ENCODE measurements around the gene BANP.

BANP gene

GRCh38 chr16:87918338-87918737 is 32.9 kb upstream of the BANP start:
- peak; percentile 32 for DNase-seq (ENCODE audit: extremely low read depth, low read depth)
- TF ChIP-seq, protein P1, sequence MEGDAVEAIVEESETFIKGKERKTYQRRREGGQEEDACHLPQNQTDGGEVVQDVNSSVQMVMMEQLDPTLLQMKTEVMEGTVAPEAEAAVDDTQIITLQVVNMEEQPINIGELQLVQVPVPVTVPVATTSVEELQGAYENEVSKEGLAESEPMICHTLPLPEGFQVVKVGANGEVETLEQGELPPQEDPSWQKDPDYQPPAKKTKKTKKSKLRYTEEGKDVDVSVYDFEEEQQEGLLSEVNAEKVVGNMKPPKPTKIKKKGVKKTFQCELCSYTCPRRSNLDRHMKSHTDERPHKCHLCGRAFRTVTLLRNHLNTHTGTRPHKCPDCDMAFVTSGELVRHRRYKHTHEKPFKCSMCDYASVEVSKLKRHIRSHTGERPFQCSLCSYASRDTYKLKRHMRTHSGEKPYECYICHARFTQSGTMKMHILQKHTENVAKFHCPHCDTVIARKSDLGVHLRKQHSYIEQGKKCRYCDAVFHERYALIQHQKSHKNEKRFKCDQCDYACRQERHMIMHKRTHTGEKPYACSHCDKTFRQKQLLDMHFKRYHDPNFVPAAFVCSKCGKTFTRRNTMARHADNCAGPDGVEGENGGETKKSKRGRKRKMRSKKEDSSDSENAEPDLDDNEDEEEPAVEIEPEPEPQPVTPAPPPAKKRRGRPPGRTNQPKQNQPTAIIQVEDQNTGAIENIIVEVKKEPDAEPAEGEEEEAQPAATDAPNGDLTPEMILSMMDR (IDR thresholded peaks at IDR 0.05; ENCODE audit: low read depth, low read length): no peak

DNA sequence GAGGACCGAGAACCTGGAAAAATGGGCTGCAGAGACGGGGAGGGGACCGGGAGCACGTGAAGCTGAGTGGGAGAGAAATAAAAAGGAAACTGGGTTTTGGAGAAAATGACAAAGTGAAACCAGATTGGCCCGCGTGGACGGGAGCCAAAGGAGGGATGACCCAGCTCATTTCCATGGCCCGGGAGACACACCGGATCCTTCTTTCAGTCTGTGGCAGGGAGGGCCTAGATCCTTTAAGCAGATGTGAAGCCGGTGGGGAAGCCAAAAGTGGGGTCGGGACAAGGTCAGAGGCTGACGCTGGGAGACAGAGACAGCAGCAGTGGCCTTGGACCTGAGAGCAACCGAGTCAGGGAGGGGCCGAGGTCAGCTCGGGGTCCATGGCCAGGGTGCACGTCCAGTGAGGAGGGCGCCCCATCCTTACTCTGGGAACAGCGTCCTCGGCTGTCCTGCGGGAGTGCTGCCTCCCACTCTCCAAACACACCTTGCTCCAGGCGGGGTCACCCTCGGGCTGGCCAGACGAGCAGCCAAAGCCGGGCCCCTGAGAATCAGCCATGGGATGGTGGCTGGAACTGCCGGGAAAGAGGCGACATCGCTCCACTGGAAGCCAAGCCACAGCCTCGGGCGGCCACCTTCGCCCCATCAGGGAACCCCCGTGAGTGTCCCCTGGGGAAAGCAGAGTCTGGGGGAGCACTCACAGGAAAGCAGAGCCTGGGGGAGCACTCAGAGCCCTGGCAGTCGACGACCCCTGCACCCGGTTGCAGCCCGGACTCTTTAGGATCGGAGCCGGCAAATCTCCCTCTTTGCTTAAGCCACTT is 32.2 kb upstream of the BANP start:
- peak; percentile 19 for DNase-seq (ENCODE audit: extremely low read depth, low read depth)
- TF ChIP-seq, protein P1 (IDR thresholded peaks at IDR 0.05; ENCODE audit: low read depth, low read length): no peak

DNA sequence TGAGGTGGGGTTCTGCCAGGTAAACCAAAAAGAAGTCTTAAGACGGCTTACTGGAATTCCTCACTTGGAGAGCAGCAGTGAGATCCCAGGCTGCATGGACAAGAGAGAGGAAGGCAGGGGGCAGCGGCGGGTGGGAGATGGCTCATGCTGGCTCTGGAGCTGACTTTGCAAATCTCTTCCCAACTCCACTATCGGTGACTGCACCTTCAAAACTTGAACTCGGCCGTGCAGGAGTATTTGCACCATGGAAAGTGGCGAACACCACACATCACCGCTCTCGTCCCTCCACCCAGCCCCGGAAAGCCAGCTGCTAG is 31.6 kb upstream of the BANP start:
- TF ChIP-seq, protein P1 (IDR thresholded peaks at IDR 0.05; ENCODE audit: low read depth, low read length): no peak
- DNase-seq (ENCODE audit: extremely low read depth, low read depth): no peak

- DNase-seq (ENCODE audit: extremely low read depth, low read depth): no peak
Measured at GRCh38 chr16:87921236-87921773, 29.9 kb upstream of the BANP start.

DNA sequence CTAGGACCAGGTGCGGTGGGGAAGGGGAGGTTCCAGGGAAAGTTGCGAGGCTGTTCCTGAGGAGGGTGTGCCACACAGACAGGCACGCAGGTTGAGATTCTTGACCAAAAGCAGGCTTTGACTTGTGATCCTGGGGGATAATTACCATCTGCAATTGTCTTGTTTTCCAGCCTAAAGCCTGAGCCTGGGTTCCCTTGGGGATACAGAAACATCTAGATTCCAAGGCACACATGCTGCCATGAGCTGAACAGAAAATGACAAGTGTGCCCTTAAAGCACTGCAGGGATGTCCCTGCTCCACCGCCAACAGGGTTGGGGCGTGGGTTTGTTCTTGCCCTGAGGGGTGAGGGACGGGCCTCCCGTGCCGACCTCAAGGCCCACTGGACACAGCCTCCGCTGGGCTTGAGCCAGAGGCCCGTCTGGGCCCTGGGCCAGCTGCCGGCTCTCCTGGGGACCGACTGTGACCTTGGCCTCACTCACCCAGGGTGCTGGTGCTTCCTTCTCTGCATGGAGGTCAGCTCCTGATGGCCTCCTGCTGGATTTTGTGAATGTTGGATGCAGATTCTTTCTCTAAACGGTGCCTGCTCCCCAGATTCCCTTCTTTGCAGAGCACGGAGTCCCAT is 28.9 kb upstream of the BANP start:
- TF ChIP-seq, protein P1 (IDR thresholded peaks at IDR 0.05; ENCODE audit: low read depth, low read length): no peak
- no peak for DNase-seq (ENCODE audit: extremely low read depth, low read depth)

More at GRCh38 chr16:87921236-87921773, 29.9 kb upstream of the BANP start:
- TF ChIP-seq, protein P1 (IDR thresholded peaks at IDR 0.05; ENCODE audit: low read depth, low read length): no peak

DNA sequence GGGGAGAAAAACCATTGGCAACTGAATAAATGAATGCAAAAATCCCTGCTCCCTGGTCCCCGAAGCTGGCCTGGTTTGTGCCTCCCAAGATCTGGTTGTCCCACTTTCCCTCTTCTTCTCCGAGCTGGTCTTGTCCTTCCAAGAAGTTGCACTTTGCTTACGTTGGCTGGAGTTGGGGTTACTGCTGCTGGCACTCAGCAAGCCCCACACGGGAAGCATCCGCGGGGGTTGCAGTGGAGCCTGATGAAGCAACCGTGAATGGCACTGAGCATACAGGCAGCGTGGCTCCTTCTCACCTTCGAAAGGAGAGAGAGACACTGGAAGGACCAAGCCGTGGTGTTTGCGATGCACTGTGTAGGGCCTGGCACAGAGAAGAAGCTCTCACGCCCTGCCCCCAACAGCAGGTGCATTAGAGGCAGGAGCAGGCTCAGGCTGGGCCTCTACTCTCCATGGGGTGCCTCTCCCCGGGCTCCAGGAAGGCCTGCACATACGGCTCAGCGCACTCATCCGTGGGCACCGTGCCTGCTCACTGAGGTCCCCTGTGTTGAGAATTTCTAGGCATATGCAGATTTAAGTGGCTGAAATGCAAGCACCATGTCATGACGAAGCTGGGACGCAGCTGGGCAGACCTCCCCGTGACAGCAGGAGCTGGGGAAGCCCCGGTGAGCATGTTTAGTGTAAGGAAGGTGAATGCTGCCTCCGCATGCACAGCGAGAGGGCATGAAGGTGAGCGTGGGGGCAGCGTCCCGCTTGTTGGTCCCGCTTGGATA is 27.0 kb upstream of the BANP start:
- TF ChIP-seq, protein P1 (IDR thresholded peaks at IDR 0.05; ENCODE audit: low read depth, low read length): no peak
- no peak for DNase-seq (ENCODE audit: extremely low read depth, low read depth)

Data from AG09319 (cell line).